NOMO-1 treated with dmso at 0.1 percent for 144 hours (cell line): Measurements from ENCODE around the gene RAMP1.
"Not testable (repeated sequence)": the region's sequence is repeated elsewhere in the genome, so short reads cannot be mapped to it uniquely, and the experiment has no call there.

Experiments used
- DNase-seq: peaks from one replicate; lab custom pipeline; 2025; ENCODE audit not compliant: unreplicated experiment; lab: John Stamatoyannopoulos, UW

The RAMP1 gene

DNA sequence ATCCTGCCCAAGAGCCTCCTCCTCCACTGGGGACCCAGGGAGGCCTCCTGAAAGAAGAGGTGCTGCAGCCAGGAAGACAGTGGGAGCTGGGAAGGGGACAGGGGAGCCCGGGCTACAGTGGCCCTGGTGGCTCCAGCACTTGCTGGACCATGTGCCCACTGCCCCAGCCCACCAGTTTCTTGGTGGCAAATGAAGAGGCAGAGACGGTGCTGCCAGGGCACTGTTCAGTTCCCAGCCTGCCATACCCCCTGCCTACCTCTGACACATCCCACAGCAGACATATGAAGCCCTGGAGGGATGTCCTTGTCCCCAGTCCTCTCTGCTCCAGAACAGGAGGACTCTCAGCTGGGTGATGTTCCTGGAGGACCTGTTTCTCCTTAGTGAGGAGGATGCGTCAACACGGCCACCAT, 3.7 kb downstream of the RAMP1 start:
- no peak for DNase-seq

DNA sequence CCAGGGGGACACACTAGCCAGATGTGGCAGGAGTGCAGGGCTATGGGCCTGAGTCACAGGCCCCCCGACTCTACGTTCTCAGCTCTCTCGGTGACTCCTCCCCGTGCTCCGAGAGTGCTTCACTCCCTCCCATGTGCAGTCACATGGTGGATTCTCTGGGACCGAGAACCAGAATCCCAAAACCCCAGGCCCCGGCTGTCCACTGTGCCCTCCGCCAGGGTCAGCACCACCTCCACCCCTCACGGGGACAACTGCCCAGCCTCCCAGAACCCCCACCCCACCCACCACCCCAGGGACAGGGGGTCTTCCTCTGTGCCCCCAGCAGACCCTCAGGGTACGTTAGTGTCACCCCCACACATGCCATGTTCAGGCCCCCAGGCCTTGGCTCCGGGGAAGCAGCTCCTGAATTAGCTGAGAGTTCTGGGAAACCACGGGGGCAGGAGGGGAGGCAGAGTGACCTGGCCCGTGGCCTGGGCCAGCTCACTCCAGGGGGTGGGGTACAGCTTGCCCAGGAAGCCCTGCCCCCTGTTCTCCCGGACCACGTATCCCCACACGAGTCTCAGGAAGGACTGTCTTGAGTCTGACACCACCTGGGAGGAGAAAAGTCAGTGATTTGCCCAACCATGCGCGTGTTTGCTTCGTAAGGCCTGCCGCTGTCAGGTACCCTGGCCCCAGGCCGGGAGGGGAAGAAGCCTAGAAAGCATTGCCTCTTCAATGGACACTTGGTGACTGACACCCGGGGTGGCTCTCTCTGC, 4.4 kb downstream of the RAMP1 start:
- no peak for DNase-seq

DNA sequence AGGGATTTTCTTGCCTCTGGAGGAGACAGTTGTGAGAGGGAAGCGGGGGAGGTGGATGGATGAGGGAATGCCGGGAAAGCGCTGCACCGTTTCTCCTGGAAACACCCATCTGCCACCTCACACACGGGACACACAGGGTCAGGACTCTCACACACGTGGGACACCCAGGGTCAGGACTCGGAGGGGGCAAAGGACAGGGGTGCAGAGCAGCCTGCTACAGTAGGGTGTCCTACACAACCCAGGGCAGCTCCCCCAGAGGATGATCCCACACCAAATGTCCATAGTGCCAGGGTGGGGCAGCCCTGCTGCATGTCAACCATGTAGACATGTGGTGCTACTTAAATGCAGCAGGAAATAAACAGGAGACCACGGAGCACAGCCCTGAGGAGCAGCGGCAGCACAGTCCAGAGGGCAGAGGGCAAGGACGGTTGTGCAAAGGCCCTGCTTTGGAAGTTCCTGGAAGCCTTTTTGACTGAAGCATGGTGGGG, 5.1 kb downstream of the RAMP1 start:
- DNase-seq: no peak

DNA sequence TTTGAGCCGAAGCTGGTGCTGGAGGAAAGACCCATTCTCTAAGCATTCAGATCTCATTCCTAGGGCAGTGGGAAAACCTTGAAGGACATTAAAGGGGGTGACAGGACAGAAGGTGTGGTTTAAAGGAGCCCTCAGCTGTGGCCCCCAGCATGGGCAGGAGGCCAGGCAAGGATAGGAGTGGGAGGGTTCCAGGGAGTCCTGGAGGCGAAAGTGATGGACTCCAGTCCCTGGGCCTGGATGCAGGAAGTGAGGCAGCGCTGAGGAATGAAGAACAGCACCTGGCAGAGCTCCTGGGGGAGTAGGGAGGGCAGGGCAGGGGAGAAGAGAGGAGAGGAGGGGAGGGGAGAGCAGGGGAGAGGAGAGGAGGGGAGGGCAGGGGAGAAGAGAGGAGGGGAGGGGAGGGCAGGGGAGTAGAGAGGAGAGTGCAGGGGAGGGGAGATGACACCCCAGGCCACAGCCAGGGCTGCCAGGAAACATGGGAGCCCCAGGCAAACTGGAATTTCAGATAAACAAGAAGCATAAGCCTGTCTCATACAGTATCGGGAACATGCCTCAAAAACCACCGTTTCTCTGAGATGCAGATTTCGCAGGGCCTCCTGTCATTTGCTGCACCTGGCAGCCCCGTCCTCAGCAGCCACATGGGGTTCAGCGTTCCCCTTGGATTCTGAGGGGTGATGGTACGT, 5.7 kb downstream of the RAMP1 start:
- DNase-seq: no peak

DNA sequence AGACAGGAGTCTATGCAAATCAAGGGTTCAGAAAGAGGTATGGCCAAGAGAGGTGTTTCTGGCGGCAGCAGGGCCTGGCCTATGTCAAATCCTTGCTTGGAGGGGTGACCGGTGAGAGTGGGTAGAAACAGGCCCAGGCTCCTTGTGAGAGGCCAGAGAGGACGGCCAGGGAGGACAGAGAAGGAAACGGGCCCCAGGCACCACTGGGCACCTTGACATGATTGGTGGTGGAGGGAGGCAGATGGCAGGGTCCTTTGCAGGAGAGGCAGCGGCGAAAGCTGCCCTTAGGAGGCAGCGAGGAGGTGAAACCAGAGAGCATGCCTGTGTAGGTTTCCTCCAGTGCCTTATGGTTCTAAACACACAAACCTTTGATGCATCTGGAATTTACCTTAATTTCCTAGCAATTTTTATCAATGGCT, 6.2 kb downstream of the RAMP1 start:
- DNase-seq: no peak

DNA sequence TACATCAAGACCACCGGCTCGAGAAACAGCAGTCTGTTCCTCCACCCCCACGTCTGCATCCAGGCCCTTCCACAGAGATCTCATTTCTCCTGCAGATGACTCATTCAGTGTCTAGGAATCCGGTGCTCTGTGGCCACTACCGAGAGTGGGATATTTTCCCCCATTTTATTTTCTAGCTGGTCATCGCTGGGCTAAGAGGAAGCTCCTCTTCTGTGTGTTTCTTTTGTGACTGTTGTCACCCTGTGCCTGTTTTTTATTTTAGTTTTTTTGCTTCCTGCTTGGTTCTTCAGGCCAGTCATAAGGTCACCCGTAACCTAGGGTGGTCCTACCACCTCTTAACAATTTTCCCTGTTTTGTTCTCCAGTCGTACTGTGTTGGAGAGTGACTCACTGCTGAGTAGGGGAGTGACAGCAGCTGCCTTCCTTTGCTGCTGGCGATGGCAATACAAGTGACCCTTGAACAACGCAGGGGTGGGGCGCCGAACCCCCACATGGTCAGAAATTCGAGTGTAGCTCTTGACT, 6.7 kb downstream of the RAMP1 start:
- DNase-seq: no peak

DNA sequence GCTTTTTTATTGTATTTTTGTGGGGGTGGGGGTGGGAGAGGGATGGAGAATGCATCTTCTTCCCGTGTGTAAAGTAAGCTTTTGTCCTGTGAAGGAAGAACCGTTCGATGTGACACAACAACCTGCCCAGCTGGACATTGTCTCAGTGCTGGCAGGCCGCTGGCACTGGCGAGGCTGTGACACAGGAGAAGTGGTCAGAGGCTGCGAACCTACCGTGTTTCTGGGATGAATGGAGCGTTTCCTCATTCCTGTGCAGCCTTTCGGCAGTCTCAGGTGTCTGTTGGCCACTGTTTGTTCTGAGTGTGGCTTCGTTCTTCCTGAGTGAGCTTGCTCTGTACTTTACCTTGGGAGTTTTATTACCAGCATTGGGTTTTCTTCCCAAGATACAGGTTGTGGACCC, 8.0 kb downstream of the RAMP1 start:
- no peak for DNase-seq

DNA sequence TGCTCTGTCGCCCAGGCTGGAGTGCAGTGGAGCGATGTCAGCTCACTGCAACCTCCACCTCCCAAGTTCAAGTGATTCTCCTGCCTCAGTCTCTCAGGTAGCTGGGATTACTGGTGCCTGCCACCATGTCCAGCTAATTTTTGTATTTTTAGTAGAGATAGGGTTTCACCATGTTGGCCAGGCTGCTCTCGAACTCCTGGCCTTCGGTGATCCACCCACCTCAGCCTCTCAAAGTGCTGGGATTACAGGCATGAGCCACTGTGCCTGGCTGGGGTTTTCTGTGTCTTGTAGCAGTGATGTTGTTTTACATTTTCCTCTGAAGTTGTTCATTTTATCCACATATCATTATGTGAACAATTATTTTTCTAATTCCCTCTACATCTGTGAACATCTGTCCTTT, 8.7 kb downstream of the RAMP1 start:
- DNase-seq: not testable (repeated sequence)

DNA sequence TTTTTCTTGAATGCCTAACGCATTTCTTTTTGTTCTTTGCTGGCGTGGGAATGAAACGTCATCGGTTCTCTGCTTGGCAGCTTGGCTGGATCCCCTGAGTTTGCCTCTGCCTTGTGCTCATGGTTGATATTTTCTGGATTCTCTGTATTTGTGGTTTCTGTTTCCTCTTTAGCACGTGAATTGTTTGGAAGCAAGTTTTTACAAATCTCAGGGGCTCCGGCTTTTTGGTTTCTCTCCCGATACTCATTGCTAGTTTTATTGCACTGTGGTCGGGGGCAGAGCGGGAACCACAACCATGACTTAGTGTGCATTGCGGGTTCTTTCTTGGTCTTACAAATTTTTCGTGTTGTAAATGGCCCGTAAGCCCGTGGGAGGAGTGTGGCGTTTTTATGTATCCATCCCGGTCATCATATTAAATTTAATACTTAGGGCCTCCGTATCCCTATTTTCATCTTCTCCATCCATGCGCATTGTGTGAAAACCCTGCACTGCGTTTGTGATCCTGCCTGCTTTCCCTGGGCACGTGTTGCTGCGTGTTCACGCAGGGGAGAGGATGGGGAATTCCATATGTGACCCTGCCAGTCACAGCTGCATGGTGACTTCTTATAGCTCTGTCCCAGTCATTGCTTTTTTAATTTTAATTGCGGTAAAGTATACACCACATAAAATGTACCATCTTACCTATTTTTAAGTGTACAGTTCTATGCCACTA, 9.4 kb downstream of the RAMP1 start:
- no peak for DNase-seq

DNA sequence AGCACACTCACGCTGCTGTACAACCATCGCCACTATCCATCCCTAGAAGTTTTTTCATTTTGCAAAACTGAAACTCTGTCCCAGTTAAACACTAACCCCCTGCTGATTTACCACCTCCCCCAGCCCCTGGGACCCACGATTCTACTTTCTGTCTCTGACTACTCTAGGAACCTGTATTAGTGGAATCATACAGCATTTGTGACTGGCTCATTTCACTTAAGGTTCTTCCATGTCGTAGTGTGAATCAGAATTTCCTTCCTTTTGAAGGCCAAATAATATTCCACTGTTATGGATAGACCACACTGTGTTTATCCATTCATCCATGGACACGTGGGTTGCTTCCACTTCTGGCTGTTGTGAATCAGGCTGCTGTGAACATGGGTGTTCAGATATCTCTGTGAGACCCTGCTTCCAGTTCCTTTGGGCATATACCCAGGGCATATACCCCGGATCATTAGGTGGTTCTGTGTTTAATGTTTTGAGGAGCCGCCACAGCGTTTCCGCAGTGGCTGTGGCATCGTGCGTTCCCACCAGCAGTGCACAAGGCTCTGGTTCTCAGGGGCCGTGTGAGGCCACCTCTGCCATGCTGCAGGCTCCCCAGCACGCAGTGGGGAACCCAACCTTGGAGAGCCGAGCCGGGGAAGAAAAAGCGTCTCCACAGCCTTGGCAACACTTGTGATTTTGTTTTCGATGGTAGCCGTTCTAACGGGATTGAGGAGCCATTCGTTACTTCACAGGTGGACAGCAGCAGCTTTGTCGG, 10.1 kb downstream of the RAMP1 start:
- no peak for DNase-seq

DNA sequence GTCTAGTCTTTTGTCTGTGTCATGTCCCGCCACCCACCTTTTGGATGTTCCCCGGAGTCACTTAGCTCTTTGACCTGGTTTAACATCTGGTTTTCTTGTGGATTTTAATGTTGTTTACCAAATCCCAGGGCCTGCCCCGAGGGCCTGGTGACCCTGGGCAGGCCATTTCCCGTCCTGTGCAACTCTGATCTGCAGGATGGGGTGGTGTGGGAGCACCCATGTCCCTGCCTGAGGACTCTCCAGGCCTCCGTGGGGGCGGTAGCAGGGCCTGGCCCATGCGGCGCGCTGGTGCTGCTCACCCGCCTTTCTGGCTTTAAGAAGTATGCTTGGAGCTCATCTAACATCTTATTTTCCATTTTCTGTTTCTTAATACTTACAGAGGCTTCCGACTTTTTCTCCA, 10.7 kb downstream of the RAMP1 start:
- DNase-seq: no peak

DNA sequence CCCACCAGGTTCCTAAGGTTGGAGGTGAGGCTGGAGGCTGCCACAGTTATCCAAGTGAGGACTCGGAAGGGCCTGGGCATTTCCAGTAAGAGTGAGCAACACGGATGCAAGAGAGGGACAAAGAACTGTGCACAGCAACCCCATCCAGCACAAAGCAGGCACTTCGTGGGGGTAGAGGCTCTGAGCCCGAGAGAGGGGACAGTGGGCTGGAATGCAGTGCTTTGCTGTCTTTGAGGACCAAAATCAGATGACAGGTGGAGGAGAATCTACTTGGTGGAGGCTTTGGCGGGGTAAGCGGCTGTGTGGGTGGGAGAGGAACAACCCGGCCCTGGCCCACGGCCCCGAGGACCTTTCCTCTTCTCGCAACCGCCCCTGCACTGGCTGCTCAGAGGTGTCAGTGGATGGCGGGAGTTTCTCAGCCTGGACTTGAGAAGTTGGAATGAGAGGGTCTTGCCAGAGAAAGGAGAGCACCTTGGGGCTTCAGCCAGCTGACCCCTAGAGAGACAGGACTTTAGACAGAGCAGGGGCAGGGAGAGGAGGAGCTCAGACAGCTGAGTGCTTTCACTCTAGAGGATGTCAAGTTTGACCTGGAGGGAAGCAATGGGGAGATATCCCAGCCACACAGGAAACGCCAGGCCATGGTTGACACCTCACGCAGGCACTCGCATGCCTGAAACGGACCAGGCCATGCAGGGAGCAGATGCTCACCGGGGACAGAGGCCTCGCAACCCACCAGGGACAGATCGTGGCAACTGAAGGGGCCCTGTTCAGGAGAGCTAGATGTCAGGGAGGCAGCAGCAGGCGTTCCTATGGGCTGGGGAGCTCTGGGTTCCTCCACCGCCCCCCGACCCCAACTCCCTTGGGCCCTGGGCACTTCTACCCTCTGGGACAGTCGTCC, 11.6 kb downstream of the RAMP1 start:
- DNase-seq: no peak

DNA sequence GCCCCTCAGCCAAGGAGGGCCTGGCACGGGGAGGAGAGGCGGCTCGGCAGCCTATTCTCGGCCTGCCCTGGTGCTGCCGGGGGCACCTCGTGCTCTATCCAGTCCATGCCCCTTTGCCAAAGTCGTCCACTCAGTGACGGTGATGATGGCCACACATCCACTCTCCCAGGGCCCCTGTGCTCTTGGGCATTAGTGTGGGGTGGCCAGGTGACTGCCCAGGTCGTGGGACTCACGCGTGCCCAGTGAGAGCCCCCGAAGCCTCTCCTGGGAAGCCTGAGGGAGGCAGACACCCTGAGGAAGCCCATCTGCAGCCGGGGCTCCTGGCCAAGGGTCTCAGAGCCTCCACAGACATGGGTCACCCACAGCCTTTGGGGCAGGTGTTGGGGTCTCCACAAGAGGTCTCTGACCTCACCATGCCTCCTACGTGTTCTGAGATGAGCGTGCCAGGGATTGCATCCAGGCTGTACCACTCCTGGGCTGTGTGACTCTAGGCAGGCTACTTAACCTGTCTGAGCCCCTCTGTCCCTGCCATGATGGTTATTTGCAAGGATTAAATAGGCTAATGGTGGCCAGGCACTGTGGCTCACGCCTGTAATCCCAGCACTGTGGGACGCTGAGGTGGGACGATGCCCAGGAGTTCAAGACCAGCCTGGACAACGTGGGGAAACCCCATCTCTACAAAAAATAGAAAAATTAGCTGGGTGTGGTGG, 12.9 kb downstream of the RAMP1 start:
- DNase-seq: no peak

DNA sequence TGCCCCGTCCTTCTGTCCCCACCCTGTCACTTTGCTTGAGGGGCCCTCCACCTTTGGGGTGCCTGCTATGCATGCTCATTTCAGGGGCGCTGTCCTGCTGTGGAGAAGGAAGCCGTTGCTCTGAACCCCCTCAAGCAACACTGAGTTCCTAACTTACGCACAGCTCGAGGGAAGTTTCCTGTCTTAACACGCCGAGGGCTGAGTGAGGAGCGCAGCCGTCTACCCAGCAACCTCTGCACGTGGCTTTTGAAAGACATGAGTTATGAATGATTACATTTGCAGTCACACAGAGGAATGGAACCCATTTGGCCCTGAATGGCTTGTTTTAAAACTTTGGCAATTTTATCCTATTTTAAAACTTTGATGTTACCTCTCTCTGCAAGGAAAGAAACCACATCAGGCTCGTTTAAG, 14.0 kb downstream of the RAMP1 start:
- no peak for DNase-seq

DNA sequence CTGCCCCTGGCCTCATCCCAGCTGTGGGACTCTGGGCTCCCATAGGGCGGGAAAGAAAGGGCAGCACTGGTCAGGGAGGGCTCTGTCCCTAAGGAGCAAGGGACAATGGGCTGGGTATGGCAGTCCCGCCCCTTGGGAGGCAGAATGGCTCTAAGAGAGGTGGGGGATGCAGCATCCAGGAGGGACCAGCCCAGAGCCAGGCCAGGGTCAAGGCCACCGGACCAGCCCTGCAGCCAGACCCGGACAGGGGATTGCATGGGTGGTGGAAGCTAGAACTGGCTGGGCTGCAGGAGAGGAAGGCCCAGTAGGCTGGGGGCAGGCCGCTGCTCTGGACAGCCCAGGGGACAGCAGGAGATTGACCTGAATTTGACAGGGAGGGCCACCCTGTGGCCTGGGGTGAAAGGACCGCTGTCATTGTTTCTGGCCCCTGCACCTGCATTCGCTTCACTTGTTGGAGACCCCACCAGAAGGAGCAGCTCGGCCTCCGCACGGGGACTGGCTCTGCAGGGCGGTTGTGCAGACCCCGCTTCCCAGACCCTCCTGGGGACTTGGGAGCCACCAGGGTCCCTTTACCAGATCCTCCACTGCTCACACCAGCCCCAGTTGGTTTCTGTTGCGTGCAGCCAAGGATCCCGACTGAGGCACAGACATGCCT, 14.6 kb downstream of the RAMP1 start:
- no peak for DNase-seq

DNA sequence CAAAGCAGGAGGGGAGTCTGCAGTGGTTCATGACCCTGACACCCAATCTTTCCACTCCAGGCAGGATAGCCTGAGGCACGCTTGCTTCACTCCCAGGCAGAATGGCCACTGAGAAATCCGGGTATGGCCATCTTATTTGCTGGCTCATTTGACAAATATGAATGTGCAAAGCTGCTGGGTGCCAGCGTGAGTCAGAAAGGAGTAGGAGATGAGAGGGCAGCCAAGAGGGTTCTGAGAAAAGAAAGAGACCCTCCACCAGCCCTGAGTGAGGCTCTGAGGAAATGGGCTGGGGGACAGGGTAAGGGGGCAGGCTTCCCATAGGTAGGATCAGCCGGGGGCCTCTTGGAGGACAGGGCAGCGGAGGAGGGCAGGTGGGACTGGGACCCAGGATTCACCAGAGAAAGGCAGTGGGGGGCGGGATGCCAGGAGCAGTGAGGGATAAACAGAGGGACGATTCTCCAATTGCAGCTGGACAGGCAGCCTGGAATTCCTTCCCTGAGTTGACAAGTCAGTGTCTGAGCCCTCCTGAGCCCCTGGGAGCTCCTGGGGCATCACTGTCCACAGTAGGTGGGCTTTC, 15.2 kb downstream of the RAMP1 start:
- no peak for DNase-seq

DNA sequence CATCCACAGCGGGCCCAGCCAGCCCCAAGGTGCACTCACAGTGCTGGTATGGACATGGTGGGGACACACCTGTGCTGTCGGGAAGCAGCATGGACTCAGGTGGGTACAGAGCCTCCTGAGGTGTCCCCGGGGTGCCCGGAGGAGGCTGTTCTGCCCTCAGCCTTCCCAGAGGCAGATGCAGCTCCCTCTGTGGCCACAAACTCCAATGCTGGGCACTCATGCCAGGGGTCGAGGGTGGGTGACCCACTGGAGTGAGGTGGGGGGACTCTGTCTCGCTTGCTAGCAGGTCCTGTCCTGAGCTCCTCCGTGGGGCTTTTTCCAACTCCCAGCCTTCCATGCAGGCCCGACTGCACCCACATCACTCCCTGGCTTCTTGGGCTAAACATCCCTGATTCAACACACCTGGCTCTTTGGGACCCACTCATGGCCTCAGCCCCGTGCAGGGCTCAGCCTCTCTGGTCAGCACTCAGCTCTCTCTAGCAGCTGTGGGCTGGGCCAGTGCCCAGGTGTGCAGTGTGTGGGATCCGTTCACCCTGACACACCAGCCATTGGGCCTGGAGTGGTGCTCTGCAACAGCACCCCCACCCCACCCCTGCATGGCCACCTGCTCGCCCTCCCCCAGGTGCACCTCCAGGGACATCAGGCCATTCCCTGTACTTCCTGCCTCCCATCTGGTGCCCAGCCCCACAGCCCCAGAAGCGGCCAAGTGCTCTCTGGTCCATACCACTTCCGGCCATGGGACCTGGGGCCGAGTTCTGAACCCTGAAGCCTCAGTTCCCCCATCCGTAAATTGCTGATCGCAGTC, 16.0 kb downstream of the RAMP1 start:
- no peak for DNase-seq

DNA sequence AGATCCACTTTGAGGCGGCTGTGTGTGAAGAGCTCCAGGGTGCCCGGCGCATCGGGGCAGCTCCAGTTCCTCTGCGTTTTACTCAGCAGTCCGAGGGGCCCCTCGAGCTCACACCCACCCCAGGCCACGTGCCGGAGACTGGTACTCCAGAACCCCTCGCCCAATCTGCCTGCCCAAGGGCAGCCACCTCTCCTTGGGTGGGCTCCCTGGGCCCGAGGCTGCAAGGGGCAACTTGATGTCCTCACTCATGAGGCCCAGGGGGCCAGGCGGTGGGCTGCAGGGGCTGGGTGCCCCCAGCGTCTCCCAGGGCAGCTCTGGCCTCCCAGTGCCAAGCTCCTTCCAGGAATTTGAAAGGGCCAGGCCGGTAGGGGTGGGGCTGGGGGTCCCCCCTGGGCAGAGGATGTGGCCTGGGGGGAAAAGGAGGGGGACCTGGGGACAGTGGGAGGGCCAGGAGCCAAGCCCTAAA, 16.7 kb downstream of the RAMP1 start:
- no peak for DNase-seq
